HK-2 (cell line): Measurements from ENCODE around the gene SDK1.

Experiments
- DNase-seq: peaks from one replicate; pipeline ENCODE4 v3.0.0-alpha.2; 2018; ENCODE audit not compliant: unreplicated experiment

SDK1 gene

GRCh38 chr7:4157651-4158050, 856.6 kb downstream of the SDK1 start:
- DNase-seq, result no peak

GRCh38 chr7:4158441-4159153, 857.5 kb downstream of the SDK1 start:
- DNase-seq, result no peak

- no peak for DNase-seq
Measured at GRCh38 chr7:4159154-4159501, 858.1 kb downstream of the SDK1 start.

- DNase-seq, result no peak
Measured at GRCh38 chr7:4159761-4160554, 858.9 kb downstream of the SDK1 start.

- DNase-seq, result no peak
Measured at GRCh38 chr7:4162884-4163564, 862.0 kb downstream of the SDK1 start.

- DNase-seq, result no peak
Measured at GRCh38 chr7:4163565-4164203, 862.6 kb downstream of the SDK1 start.

- DNase-seq, result no peak
Measured at GRCh38 chr7:4164556-4164955, 863.5 kb downstream of the SDK1 start.

- DNase-seq, result no peak
Measured at GRCh38 chr7:4166340-4166739, 865.3 kb downstream of the SDK1 start.

- DNase-seq, result no peak
Measured at GRCh38 chr7:4166807-4167206, 865.8 kb downstream of the SDK1 start.

- no peak for DNase-seq
Measured at GRCh38 chr7:4167385-4167910, 866.4 kb downstream of the SDK1 start.

- no peak for DNase-seq
Measured at GRCh38 chr7:4168041-4168440, 867.0 kb downstream of the SDK1 start.

GRCh38 chr7:4168541-4168940, 867.5 kb downstream of the SDK1 start:
- no peak for DNase-seq

GRCh38 chr7:4169455-4169854, 868.4 kb downstream of the SDK1 start:
- no peak for DNase-seq

- no peak for DNase-seq
Measured at GRCh38 chr7:4170997-4171786, 870.1 kb downstream of the SDK1 start.

GRCh38 chr7:4172883-4173282, 871.8 kb downstream of the SDK1 start:
- no peak for DNase-seq

- DNase-seq, result no peak
Measured at GRCh38 chr7:4173615-4174014, 872.6 kb downstream of the SDK1 start.

GRCh38 chr7:4174016-4174415, 873.0 kb downstream of the SDK1 start:
- no peak for DNase-seq

- DNase-seq, result no peak
Measured at GRCh38 chr7:4174451-4174850, 873.4 kb downstream of the SDK1 start.

- no peak for DNase-seq
Measured at GRCh38 chr7:4174884-4175283, 873.8 kb downstream of the SDK1 start.

- no peak for DNase-seq
Measured at GRCh38 chr7:4175346-4175973, 874.4 kb downstream of the SDK1 start.

- no peak for DNase-seq
Measured at GRCh38 chr7:4177001-4177400, 875.9 kb downstream of the SDK1 start.
